K562 (cell line): ENCODE results near the gene AMER3.

Source experiments
- EZH2 ChIP-seq: IDR thresholded peaks from 2 replicates; pipeline ENCODE4 v1.6.1; 2012; ENCODE audit warnings: low read depth, mild to moderate bottlenecking, inconsistent platforms, low read length, borderline replicate concordance
- FOXA1 ChIP-seq: fragments of 450-650 bp; IDR thresholded peaks from 2 replicates; pipeline ENCODE4 v1.6.1; 2016; ENCODE audit warnings: mild to moderate bottlenecking, borderline replicate concordance
- FOXJ3 ChIP-seq: sonication (generic); formaldehyde crosslinking; IDR thresholded peaks from 2 replicates; pipeline ENCODE4 v1.4.0; 2020; ENCODE audit warnings: mild to moderate bottlenecking, missing genetic modification reagents
- SREBF2 ChIP-seq: sonication (generic); formaldehyde crosslinking; IDR thresholded peaks from 2 replicates; pipeline ENCODE4 v1.4.0; 2020; ENCODE audit warnings: mild to moderate bottlenecking, missing genetic modification reagents
- TBL1XR1 ChIP-seq, 2 experiments: IDR thresholded peaks; 2 replicates each; pipeline ENCODE4 v1.6.1; 2012; ENCODE audit warnings: improper control_type of control experiment in 2 of 2, low read length in 2 of 2, mild to moderate bottlenecking in 1 of 2
- TCFL5 ChIP-seq: fragments of 250-450 bp; sonication (Bioruptor Pico); conservative IDR thresholded peaks from 2 replicates; pipeline ENCODE4 v1.6.1; 2021; ENCODE audit warnings: mild to moderate bottlenecking, moderate library complexity, matching md5 sums
- TRIM28 ChIP-seq: fragments of 450-650 bp; IDR thresholded peaks from 2 replicates; pipeline ENCODE4 v1.6.1; 2017
- ZBTB7A ChIP-seq: IDR thresholded peaks from 2 replicates; pipeline ENCODE4 v1.6.1; 2011; ENCODE audit warnings: low read depth, mild to moderate bottlenecking, low read length, moderate library complexity, borderline replicate concordance; ENCODE audit not compliant: control insufficient read depth
- ZNF384 ChIP-seq: IDR thresholded peaks from 2 replicates; pipeline ENCODE4 v1.6.1; 2012; ENCODE audit warnings: low read depth, low read length, improper control_type of control experiment
- TF ChIP-seq, protein P1 (sequence below): fragments of 250-450 bp; sonication (Bioruptor Pico); IDR thresholded peaks from 2 replicates; pipeline ENCODE4 v1.9.0; 2021; ENCODE audit warnings: mild to moderate bottlenecking
- TF ChIP-seq, protein P2 (sequence below), 3 experiments: IDR thresholded peaks in 2 of 3; conservative IDR thresholded peaks in 1 of 3; 2 replicates each; pipeline ENCODE4 v1.5.1; 2011 to 2012; ENCODE audit warnings: low read length in 3 of 3, mild to moderate bottlenecking in 3 of 3, control low read depth in 2 of 3, improper control_type of control experiment in 1 of 3, inconsistent platforms in 1 of 3, low read depth in 1 of 3, mixed read lengths in 1 of 3, moderate library complexity in 1 of 3; ENCODE audit not compliant: insufficient read depth in 2 of 3

DNA sequence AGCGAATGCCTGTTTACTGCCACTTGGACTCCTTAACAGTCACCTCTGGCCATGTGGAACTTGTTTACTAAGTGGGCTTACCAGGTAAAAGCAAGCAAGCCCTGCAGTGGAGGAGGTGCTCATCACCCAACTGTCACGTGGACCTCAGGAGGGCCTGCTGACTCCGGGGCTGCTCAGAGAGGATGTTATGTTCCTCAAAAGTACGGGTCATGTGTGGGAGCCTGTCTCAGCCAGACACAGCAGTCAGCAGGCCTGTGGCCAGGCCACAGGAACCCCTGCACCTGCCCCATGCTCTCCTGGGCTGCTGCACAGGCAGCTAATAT is 36.2 kb downstream of the AMER3 start:
- TF ChIP-seq EZH2, result no peak
- TF ChIP-seq FOXA1, result no peak
- no peak for TF ChIP-seq ZBTB7A
- no peak for TF ChIP-seq FOXJ3 (CRISPR knock-in tag)
- TF ChIP-seq TBL1XR1 (IDR thresholded peaks at IDR 0.05; ENCODE audit: low read length in 2 of 2), result no peak
- TF ChIP-seq, protein P1, sequence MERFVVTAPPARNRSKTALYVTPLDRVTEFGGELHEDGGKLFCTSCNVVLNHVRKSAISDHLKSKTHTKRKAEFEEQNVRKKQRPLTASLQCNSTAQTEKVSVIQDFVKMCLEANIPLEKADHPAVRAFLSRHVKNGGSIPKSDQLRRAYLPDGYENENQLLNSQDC (CRISPR knock-in tag), result no peak
- TF ChIP-seq TRIM28, result no peak
- no peak for TF ChIP-seq ZNF384
- TF ChIP-seq TCFL5 (CRISPR knock-in tag), result no peak
- TF ChIP-seq, protein P2, sequence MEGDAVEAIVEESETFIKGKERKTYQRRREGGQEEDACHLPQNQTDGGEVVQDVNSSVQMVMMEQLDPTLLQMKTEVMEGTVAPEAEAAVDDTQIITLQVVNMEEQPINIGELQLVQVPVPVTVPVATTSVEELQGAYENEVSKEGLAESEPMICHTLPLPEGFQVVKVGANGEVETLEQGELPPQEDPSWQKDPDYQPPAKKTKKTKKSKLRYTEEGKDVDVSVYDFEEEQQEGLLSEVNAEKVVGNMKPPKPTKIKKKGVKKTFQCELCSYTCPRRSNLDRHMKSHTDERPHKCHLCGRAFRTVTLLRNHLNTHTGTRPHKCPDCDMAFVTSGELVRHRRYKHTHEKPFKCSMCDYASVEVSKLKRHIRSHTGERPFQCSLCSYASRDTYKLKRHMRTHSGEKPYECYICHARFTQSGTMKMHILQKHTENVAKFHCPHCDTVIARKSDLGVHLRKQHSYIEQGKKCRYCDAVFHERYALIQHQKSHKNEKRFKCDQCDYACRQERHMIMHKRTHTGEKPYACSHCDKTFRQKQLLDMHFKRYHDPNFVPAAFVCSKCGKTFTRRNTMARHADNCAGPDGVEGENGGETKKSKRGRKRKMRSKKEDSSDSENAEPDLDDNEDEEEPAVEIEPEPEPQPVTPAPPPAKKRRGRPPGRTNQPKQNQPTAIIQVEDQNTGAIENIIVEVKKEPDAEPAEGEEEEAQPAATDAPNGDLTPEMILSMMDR (IDR thresholded peaks at IDR 0.05 in 2 of 3, conservative IDR thresholded peaks at IDR 0.05 in 1 of 3; ENCODE audit: insufficient read depth in 2 of 3, low read depth in 1 of 3, low read length in 3 of 3), result no peak
- no peak for TF ChIP-seq SREBF2
